ENCODE measurements around the gene ODAD2. TPM values are rescaled to one million over a fixed set of nuclear protein-coding genes. Genes with fewer than 3 reads are reported as not detected.
A peak's percentile ranks its signal among the peaks of the same experiment; 100 is the strongest.

Gene ODAD2
- total RNA-seq (under 1 TPM in 2 of 5 experiments, not detected in 3; 0.27 to 0.70 TPM), polyA plus RNA-seq (not detected), total RNA-seq (not detected)

GRCh38 chr10:27998954-27999275, at the start of gene ODAD2:
Gene ODAD2 (minus strand): TSS chr10:27999079. CDS start chr10:27995142, 3,937 bp downstream.
- peak within 1 kb of the TSS; percentile 77 to 96 (median 90) for H3K4me3 Mint-ChIP-seq
- peaks cover 0 to 20% (median 14%) of the 10 kb centered on the region in 7 donors for H3K4me1 Mint-ChIP-seq
- H3K4me1 ChIP-seq (ENCODE audit: control insufficient read depth in 2 of 2, insufficient read depth in 2 of 2, low read length in 2 of 2) = peaks cover 0 to 6% of the 10 kb centered on the region in 2 donors
- no peaks in the 10 kb centered on the region for H3K27me3 ChIP-seq (ENCODE audit: control insufficient read depth in 2 of 2, insufficient read depth in 2 of 2, low read length in 2 of 2)
- ATAC-seq (no peak), DNase-seq (peak in 4 of 9 donors; percentile 2 to 23 (median 8))
- H3K4me3 ChIP-seq (ENCODE audit: low read length) = peak within 1 kb of the TSS; percentile 53
- H3K9me3 ChIP-seq (ENCODE audit: control insufficient read depth in 2 of 3, low read length in 3 of 3) = no peaks in the 10 kb centered on the region
- ChIA-PET POLR2A (no interaction called here), CTCF (no interaction called here)
- H3K27me3 Mint-ChIP-seq = peaks cover 53 to 71% (median 62%) of the 10 kb centered on the region in 5 donors
- H3K36me3 Mint-ChIP-seq = no peaks in the 10 kb centered on the region
- H3K9me3 Mint-ChIP-seq = peaks cover 0 to 3% (median 0%) of the 10 kb centered on the region in 11 donors
- H3K36me3 ChIP-seq (ENCODE audit: control insufficient read depth in 2 of 3, insufficient read depth in 3 of 3, low read length in 3 of 3) = no peaks in the 10 kb centered on the region
- H3K27ac ChIP-seq (ENCODE audit: low read depth, low read length) = no peak within 1 kb of the TSS
- peak within 1 kb of the TSS in 3 of 9 donors; percentile 7 to 93 (median 79) for H3K27ac Mint-ChIP-seq
- intact Hi-C loops (cut with micrococcal nuclease) = loop anchor here in 1 of 2 donors (1.0 kb wide), 1 partner anchor 41 kb away; no protein-coding TSS in a partner anchor

- peaks cover 0 to 4% (median 0%) of the 10 kb centered on the region in 3 experiments for H3K9me3 ChIP-seq (ENCODE audit: control insufficient read depth in 2 of 3, low read length in 3 of 3)
- H3K4me1 ChIP-seq (ENCODE audit: control insufficient read depth in 2 of 2, insufficient read depth in 2 of 2, low read length in 2 of 2) = no peaks in the 10 kb centered on the region
- no peak overlapping the region for H3K27ac ChIP-seq (ENCODE audit: low read depth, low read length)
- peak overlapping the region in 1 of 9 donors; percentile 4 for H3K27ac Mint-ChIP-seq
- peaks cover 0 to 2% (median 0%) of the 10 kb centered on the region in 7 donors for H3K4me1 Mint-ChIP-seq
- no peaks in the 10 kb centered on the region for H3K27me3 ChIP-seq (ENCODE audit: control insufficient read depth in 2 of 2, insufficient read depth in 2 of 2, low read length in 2 of 2)
- H3K36me3 ChIP-seq (ENCODE audit: control insufficient read depth in 2 of 3, insufficient read depth in 3 of 3, low read length in 3 of 3) = peaks cover 0 to 8% (median 0%) of the 10 kb centered on the region in 3 experiments
- ChIA-PET CTCF (interaction anchor here (0.6 kb wide), 1 partner anchor 687 kb away, joined by 4 read pairs; no protein-coding TSS in a partner anchor), POLR2A (no interaction called here)
- peaks cover 0 to 28% (median 21%) of the 10 kb centered on the region in 5 donors for H3K36me3 Mint-ChIP-seq
- H3K4me3 Mint-ChIP-seq = no peak overlapping the region
- DNase-seq (no peak), ATAC-seq (no peak)
- peaks cover 0 to 17% (median 1%) of the 10 kb centered on the region in 11 donors for H3K9me3 Mint-ChIP-seq
- no peaks in the 10 kb centered on the region for H3K27me3 Mint-ChIP-seq
- no peak overlapping the region for H3K4me3 ChIP-seq (ENCODE audit: low read length)
- intact Hi-C loops (cut with micrococcal nuclease) = no loop called here
Observed at GRCh38 chr10:28047061-28047460, 48.2 kb upstream of the ODAD2 start.

- Mint-ChIP-seq H3K9me3 (peaks cover 0 to 17% (median 1%) of the 10 kb centered on the region in 11 donors), H3K36me3 (peaks cover 0 to 26% (median 19%) of the 10 kb centered on the region in 5 donors), H3K27me3 (no peaks in the 10 kb centered on the region), H3K4me3 (no peak overlapping the region), H3K27ac (no peak overlapping the region), H3K4me1 (peaks cover 0 to 2% (median 0%) of the 10 kb centered on the region in 7 donors)
- ChIA-PET POLR2A (no interaction called here), CTCF (interaction anchor here (0.6 kb wide), 1 partner anchor 686 kb away, joined by 4 read pairs; no protein-coding TSS in a partner anchor)
- Histone ChIP-seq H3K36me3 (ENCODE audit: control insufficient read depth in 2 of 3, insufficient read depth in 3 of 3, low read length in 3 of 3) (peaks cover 0 to 8% (median 0%) of the 10 kb centered on the region in 3 experiments), H3K9me3 (ENCODE audit: control insufficient read depth in 2 of 3, low read length in 3 of 3) (peaks cover 0 to 4% (median 0%) of the 10 kb centered on the region in 3 experiments), H3K27ac (ENCODE audit: low read depth, low read length) (no peak overlapping the region), H3K27me3 (ENCODE audit: control insufficient read depth in 2 of 2, insufficient read depth in 2 of 2, low read length in 2 of 2) (no peaks in the 10 kb centered on the region), H3K4me3 (ENCODE audit: low read length) (no peak overlapping the region), H3K4me1 (ENCODE audit: control insufficient read depth in 2 of 2, insufficient read depth in 2 of 2, low read length in 2 of 2) (no peaks in the 10 kb centered on the region)
- DNase-seq (no peak), ATAC-seq (no peak)
- intact Hi-C loops (cut with micrococcal nuclease) = no loop called here
Observed at GRCh38 chr10:28046579-28046978, 47.7 kb upstream of the ODAD2 start.

- intact Hi-C loops (cut with micrococcal nuclease) = no loop called here
- CTCF ChIA-PET = no interaction called here
- no peak for ATAC-seq
Observed at GRCh38 chr10:28043941-28044340, 45.1 kb upstream of the ODAD2 start.

GRCh38 chr10:28036587-28036986, 37.7 kb upstream of the ODAD2 start:
- H3K27ac ChIP-seq (ENCODE audit: low read depth, low read length) = no peak overlapping the region
- intact Hi-C loops (cut with micrococcal nuclease) = no loop called here

More at GRCh38 chr10:28043941-28044340, 45.1 kb upstream of the ODAD2 start:
- POLR2A ChIA-PET = no interaction called here
- Mint-ChIP-seq H3K36me3 (peaks cover 0 to 7% (median 4%) of the 10 kb centered on the region in 5 donors), H3K27ac (no peak overlapping the region), H3K4me3 (no peak overlapping the region), H3K4me1 (peaks cover 0 to 2% (median 0%) of the 10 kb centered on the region in 7 donors), H3K9me3 (peaks cover 0 to 7% (median 0%) of the 10 kb centered on the region in 11 donors), H3K27me3 (no peaks in the 10 kb centered on the region)
- H3K27me3 ChIP-seq (ENCODE audit: control insufficient read depth in 2 of 2, insufficient read depth in 2 of 2, low read length in 2 of 2) = no peaks in the 10 kb centered on the region
- no peaks in the 10 kb centered on the region for H3K36me3 ChIP-seq (ENCODE audit: control insufficient read depth in 2 of 3, insufficient read depth in 3 of 3, low read length in 3 of 3)
- H3K27ac ChIP-seq (ENCODE audit: low read depth, low read length) = no peak overlapping the region
- H3K4me1 ChIP-seq (ENCODE audit: control insufficient read depth in 2 of 2, insufficient read depth in 2 of 2, low read length in 2 of 2) = no peaks in the 10 kb centered on the region
- DNase-seq = no peak
- no peak overlapping the region for H3K4me3 ChIP-seq (ENCODE audit: low read length)
- peaks cover 0 to 1% (median 0%) of the 10 kb centered on the region in 3 experiments for H3K9me3 ChIP-seq (ENCODE audit: control insufficient read depth in 2 of 3, low read length in 3 of 3)

GRCh38 chr10:28020993-28021982, 22.4 kb upstream of the ODAD2 start:
- H3K27me3 ChIP-seq (ENCODE audit: control insufficient read depth in 2 of 2, insufficient read depth in 2 of 2, low read length in 2 of 2) = no peaks in the 10 kb centered on the region
- intact Hi-C loops (cut with micrococcal nuclease) = no loop called here
- no peak overlapping the region for H3K4me3 Mint-ChIP-seq
- H3K27ac Mint-ChIP-seq = no peak overlapping the region
- H3K9me3 ChIP-seq (ENCODE audit: control insufficient read depth in 2 of 3, low read length in 3 of 3) = no peaks in the 10 kb centered on the region
- ATAC-seq (no peak), DNase-seq (no peak)
- H3K27me3 Mint-ChIP-seq = peaks cover 12 to 40% (median 20%) of the 10 kb centered on the region in 5 donors
- no peaks in the 10 kb centered on the region for H3K36me3 Mint-ChIP-seq
- H3K4me1 ChIP-seq (ENCODE audit: control insufficient read depth in 2 of 2, insufficient read depth in 2 of 2, low read length in 2 of 2) = no peaks in the 10 kb centered on the region
- no peak overlapping the region for H3K4me3 ChIP-seq (ENCODE audit: low read length)
- no peaks in the 10 kb centered on the region for H3K9me3 Mint-ChIP-seq
- H3K36me3 ChIP-seq (ENCODE audit: control insufficient read depth in 2 of 3, insufficient read depth in 3 of 3, low read length in 3 of 3) = no peaks in the 10 kb centered on the region
- no peaks in the 10 kb centered on the region for H3K4me1 Mint-ChIP-seq
- POLR2A ChIA-PET = no interaction called here
- no peak overlapping the region for H3K27ac ChIP-seq (ENCODE audit: low read depth, low read length)
- CTCF ChIA-PET = no interaction called here

More at GRCh38 chr10:28036587-28036986, 37.7 kb upstream of the ODAD2 start:
- Histone ChIP-seq H3K4me1 (ENCODE audit: control insufficient read depth in 2 of 2, insufficient read depth in 2 of 2, low read length in 2 of 2) (no peaks in the 10 kb centered on the region), H3K27me3 (ENCODE audit: control insufficient read depth in 2 of 2, insufficient read depth in 2 of 2, low read length in 2 of 2) (no peaks in the 10 kb centered on the region), H3K36me3 (ENCODE audit: control insufficient read depth in 2 of 3, insufficient read depth in 3 of 3, low read length in 3 of 3) (no peaks in the 10 kb centered on the region), H3K9me3 (ENCODE audit: control insufficient read depth in 2 of 3, low read length in 3 of 3) (no peaks in the 10 kb centered on the region), H3K4me3 (ENCODE audit: low read length) (no peak overlapping the region)
- ATAC-seq (no peak), DNase-seq (no peak)
- no peaks in the 10 kb centered on the region for H3K4me1 Mint-ChIP-seq
- POLR2A ChIA-PET = no interaction called here
- H3K27me3 Mint-ChIP-seq = peaks cover 17 to 26% (median 23%) of the 10 kb centered on the region in 5 donors
- H3K27ac Mint-ChIP-seq = no peak overlapping the region
- no peak overlapping the region for H3K4me3 Mint-ChIP-seq
- CTCF ChIA-PET = no interaction called here
- H3K36me3 Mint-ChIP-seq = peaks cover 0 to 4% (median 0%) of the 10 kb centered on the region in 5 donors
- H3K9me3 Mint-ChIP-seq = peaks cover 0 to 7% (median 0%) of the 10 kb centered on the region in 11 donors
